Measurements from ENCODE around the gene MYH15.

DNA sequence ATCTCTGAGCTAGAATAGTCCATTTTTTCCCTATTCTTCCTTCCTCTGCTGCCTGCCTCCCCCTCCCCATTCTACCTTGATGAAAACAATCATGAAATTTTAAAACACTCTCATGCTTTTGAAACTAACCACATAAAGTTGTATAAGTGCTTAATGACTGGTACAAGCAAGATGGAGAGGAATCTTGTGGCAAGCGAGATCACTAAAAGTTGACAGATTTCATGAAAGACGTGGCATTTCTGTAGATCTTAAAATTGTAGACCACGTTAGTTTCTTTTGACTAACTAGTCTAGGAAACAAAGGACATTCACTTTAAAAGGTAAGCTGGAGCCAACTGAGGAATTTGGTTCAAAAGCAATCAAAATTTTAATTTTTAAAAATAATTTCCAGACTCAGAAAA is 178.6 kb downstream of the MYH15 start:
- TF ChIP-seq, protein P1, sequence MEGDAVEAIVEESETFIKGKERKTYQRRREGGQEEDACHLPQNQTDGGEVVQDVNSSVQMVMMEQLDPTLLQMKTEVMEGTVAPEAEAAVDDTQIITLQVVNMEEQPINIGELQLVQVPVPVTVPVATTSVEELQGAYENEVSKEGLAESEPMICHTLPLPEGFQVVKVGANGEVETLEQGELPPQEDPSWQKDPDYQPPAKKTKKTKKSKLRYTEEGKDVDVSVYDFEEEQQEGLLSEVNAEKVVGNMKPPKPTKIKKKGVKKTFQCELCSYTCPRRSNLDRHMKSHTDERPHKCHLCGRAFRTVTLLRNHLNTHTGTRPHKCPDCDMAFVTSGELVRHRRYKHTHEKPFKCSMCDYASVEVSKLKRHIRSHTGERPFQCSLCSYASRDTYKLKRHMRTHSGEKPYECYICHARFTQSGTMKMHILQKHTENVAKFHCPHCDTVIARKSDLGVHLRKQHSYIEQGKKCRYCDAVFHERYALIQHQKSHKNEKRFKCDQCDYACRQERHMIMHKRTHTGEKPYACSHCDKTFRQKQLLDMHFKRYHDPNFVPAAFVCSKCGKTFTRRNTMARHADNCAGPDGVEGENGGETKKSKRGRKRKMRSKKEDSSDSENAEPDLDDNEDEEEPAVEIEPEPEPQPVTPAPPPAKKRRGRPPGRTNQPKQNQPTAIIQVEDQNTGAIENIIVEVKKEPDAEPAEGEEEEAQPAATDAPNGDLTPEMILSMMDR (conservative IDR thresholded peaks at IDR 0.05; ENCODE audit: low read length), result no peak
- no peak for TF ChIP-seq EZH2phosphoT487 (IDR thresholded peaks at IDR 0.05; ENCODE audit: borderline replicate concordance, low read depth, low read length)

Data from OCI-LY7 (cell line).